Measurements from ENCODE around the gene PCNX3.

The PCNX3 gene

DNA sequence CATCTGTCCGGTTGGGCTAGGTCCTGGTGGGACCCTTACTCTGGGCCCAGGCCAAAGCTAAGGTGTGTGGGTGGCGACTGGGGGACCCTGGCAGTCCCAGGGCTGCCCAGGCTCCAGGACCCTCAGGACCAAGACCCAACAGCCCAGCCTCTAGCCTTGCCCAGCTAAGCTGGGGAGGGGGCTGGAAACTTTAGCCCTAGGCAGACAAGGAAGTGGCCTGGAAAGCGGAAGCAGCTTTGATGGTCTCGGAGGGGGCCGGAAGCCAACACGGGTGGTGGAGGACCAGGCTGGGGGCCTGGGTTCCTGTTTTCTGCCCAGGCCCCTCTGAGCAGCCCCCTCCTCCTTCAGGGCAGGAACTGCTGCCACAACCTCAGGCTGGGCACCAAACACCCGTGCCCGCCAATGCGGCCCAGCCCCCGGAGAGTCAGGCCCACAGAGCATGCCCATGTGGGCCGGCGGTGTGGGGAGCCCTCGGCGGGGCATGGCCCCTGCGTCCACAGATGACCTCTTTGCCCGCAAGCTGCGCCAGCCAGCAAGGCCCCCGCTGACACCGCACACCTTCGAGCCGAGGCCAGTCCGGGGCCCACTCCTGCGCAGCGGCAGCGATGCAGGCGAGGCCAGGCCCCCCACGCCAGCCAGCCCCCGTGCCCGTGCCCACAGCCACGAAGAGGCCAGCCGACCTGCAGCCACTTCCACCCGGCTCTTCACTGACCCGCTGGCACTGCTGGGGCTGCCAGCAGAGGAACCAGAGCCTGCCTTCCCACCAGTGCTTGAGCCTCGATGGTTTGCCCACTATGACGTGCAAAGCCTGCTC is 25.1 kb downstream of the PCNX3 start:
- DNase-seq (ENCODE audit: low read depth), result no peak

GRCh38 chr11:65641297-65642013 is 25.9 kb downstream of the PCNX3 start:
- DNase-seq (ENCODE audit: low read depth), result no peak

GRCh38 chr11:65642014-65642671 is 26.6 kb downstream of the PCNX3 start:
- DNase-seq (ENCODE audit: low read depth), result no peak

- no peak for DNase-seq (ENCODE audit: low read depth)
These were observed 28.4 kb downstream of the PCNX3 start for GRCh38 chr11:65643971-65644370.

DNA sequence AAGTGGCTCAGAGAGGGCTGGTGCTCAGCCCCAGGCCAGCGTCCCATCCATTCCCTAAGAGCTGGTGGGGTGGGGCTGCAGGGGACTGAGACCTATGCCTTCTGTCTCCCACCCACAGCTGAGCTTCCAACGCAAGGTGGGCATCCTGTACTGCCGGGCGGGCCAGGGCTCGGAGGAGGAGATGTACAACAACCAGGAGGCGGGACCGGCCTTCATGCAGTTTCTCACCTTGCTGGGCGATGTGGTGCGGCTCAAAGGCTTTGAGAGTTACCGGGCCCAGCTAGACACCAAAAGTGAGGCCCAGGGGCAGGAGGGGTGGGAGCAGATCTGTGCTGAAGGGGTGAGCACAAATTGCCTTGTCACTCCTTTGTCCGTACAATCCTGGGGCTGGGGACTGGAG is 29.3 kb downstream of the PCNX3 start:
- no peak for DNase-seq (ENCODE audit: low read depth)

DNA sequence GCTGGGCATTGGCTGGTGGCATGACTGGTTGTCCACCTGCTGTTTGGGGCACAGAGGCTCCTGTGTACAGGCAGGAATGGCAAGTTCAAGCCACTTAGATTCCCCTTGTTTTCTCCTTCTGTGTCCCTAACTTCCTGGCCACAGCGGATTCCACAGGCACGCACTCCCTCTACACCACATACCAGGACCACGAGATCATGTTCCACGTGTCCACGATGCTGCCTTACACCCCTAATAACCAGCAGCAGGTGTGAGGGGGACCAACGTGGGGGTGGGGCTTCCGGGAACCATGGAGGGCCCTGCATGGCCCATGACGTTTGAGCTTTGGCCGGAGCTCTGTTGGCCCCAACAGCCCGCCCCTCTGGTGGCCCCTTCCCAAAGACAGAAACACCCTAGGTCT is 30.1 kb downstream of the PCNX3 start:
- no peak for DNase-seq (ENCODE audit: low read depth)

- no peak for DNase-seq (ENCODE audit: low read depth)
These were observed 30.8 kb downstream of the PCNX3 start for GRCh38 chr11:65646288-65646957.

DNA sequence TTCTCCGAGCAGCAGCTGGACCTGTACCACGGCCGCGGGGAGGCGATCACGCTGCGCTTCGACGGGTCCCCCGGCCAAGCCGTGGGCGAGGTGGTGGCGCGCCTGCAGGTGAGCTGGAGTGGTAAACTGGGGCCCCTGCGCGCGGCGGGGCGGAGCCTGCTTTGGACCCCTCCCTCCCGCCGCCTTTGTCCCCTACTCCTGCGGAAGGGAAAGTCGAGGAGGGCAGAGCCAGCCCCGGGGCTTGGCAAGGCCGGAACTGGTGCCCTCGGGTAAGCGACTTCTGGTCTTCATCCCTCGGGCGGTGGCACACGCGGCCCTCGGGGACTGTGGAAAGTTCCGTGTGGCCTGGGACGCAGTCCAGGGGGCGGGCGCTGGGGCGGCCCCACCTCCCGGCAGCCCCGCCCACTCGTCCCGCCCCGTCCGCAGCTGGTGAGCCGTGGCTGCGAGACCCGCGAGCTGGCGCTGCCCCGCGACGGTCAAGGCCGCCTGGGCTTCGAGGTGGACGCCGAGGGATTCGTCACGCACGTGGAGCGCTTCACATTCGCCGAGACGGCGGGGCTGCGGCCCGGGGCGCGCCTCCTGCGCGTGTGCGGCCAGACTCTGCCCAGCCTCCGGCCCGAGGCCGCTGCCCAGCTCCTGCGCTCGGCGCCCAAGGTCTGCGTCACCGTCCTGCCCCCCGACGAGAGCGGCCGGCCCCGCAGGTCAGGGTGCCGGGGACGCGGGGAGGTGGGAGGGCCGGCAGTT is 31.6 kb downstream of the PCNX3 start:
- DNase-seq (ENCODE audit: low read depth), result no peak

DNA sequence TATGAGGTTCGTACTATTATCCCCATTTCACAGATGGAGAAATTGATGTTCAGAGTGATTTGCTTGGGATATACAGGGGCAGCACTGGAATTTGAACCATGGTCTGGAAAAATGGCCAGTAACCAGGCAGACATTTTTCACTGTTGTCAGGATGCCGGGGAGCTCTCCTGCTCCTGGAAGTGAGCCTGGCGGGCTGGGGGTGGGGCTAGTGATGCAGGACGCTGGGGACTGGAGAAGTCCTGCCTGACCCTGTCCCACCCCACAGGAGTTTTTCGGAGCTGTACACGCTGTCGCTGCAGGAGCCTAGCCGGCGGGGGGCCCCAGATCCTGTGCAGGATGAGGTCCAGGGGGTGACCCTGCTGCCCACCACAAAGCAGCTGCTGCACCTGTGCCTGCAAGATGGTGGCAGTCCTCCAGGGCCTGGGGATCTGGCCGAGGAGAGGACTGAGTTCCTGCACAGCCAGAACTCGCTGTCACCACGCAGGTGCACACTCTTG is 33.5 kb downstream of the PCNX3 start:
- DNase-seq (ENCODE audit: low read depth), result no peak

DNA sequence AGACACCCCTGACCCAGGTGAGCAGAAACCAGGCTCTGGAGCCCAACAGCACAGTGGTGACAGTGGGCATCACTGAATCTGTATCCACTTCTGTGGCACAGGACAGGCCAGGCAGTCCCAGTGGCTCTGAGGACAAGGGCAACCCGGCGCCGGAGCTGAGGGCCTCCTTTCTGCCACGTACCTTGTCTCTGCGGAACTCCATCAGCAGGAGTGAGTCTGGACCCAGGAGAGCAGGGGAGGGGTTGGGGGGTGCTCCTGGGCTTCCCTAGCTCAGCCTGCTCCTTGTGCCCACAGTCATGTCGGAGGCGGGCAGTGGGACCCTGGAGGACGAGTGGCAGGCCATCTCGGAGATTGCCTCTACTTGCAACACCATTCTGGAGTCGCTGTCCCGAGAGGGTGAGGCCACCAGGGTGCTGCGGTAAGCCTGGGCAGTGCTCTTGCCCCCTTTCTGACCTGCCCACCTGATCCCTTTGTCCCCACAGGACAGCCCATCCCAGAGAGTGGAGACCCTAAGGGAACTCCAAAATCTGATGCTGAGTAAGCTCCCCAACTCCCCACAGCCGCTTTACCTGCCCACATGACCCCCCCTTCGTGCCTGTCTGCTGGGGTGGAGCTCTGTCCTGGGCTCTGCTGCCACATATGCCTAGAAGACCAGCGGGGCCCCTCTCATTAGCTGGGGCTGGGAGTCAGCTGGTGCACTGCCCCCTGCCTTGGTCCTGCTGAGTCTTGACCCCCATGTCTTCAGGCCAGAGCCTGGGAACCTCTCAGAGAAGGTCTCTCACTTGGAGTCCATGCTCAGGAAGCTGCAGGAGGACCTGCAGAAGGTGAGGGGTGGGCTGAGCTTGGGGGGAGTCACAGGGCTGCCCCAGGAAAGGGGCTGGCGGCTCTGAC is 34.3 kb downstream of the PCNX3 start:
- no peak for DNase-seq (ENCODE audit: low read depth)

- DNase-seq (ENCODE audit: low read depth), result no peak
These were observed 35.2 kb downstream of the PCNX3 start for GRCh38 chr11:65650547-65651338.

DNA sequence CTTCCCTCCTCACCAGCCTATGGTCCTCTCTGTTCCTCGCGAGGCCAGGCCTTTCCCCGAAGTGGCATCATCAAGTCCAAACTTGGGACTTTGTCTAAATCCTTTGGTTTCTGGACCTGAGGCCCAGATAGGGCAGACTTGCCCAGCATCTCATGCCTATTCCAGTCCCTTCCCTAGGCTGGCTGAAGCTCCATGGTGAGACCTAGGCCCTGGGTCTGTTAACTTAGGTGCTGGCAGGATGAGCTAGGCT is 35.7 kb downstream of the PCNX3 start:
- DNase-seq (ENCODE audit: low read depth), result no peak

- DNase-seq (ENCODE audit: low read depth), result no peak
These were observed 36.3 kb downstream of the PCNX3 start for GRCh38 chr11:65651589-65652510.

DNA sequence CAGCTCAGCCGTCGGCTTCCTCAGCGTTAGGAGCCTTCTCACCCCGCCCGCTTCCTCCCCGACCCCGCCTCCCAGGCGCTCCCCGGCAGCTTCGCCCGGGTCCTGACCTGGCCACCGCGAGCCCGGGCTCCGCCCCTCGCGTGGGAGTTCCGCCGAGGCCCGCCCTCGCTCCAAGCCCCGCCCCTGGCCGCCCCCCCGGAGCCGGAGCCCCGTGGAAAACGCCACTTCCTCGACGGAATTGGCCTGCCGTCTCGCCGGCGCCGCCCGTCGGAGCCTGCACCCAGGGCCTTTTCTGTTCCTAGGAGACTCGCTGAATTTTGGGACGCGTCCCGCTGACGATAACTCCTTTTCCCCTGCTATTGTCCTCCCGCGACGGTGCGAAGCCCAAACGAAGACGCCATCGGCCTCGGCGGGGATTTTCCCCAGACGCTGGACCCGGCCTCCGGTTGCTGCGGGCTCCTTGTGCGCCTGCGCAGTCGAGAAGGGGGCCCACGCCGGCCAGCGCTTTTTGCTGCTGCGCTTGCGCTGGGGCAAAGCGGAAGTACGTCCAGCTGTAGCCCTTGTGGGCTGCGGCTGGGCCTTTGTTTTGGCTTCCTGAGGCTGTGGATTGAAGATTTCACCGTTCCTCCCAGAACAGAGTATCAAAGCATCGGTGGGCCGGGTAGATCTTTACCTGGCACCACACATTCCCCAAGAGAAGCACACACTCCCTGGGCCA is 37.1 kb downstream of the PCNX3 start:
- DNase-seq (ENCODE audit: low read depth), result peak; percentile 94

DNA sequence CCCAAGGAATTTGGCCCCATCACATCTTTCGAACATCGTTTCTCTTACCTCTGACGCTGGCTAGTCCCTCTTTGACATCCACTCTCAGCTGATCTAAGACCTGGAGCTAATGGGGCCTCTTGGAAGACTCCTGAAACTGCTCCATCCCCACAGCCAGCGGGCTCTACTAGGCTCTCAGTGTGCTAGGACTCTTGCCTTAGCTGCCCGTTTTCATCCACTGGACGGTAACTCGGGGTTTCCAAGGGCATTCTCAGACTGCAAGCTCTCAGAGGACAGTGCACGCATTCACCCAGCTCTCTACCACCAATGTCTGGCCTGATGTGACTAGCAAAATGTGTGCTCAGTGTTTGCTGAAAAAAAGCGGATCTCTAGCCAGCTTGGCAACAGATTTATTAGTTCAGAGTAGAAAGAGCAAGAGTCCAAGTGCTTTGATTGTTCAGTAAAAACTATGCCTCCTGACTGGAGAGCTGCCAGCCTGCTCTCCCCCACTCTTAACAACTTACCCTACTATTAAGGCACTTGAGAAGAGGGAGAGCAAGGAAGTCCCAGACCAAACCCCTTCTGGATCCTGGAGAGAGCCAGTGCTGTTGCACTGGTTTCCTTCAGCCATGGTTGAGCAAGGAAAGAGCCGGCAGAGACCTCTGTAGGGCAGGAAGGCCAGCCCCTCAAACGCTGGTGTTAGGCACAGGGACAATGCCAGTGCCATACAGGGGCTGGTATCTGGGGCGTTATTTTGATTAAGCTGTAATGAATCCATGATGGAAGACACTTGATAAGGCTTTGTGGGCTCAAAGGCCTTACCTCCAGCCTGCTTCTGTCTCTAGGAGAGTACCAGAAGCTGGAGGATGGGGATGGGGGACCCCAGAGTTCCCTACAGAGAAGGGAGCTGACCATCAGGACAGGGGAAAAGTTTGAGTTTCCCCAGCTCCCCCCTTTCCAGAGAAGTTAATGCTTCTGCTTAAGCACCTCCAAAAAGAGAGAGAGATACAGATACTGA is 38.0 kb downstream of the PCNX3 start:
- no peak for DNase-seq (ENCODE audit: low read depth)

DNA sequence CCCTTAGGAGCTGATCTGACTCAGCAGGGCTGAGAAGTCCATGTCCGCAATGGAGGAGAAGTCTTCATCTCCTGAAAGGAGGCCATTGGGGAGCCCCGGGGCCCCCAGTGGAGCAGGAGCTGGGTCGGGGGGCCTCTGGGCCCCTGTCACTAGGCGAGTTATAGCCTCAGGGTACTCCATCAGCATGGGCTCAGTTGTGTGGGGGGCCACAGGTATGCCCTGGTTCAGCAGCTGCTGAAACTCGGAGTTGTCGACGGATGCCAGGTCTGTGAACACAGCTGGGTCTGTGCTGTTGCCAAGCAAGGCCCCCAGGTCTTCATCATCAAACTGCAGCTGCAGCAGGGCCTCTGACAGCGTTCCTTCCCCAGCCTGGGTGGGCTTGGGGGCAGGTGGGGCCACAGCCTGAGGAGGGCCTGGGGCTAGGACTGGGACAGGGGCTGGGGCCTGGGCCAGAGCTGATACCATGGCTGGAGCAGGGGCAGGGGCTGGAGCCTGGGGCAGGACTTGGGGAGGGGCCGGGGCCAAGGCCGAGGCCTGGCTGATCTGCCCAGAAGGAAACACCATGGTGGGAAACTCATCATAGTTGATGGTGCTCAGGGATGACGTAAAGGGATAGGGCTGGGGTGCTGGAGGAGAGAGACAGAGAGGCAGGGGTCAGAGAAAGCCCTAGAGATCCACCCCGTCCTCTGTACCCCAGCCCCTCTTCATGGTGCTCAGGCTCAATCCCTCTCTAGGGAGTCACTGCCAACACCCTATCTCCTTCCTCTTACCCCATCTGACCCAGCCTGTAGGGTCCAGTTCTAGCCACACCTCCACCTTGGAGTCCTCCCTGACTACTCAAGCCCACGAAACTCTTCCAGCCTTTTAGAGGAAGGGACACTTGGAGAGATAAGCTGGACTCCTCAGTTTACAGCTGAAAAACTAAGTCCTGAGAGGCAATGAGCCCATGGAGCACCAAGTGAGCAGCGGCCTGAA is 39.1 kb downstream of the PCNX3 start:
- DNase-seq (ENCODE audit: low read depth), result no peak
